ENCODE measurements around the gene ARL9.

Gene ARL9

GRCh38 chr4:56463711-56464110, 41.9 kb upstream of the ARL9 start:
- TF ChIP-seq ZC3H10 (CRISPR knock-in tag; IDR thresholded peaks at IDR 0.05) (no peak), ZNF8 (CRISPR knock-in tag; IDR thresholded peaks at IDR 0.05) (no peak), ESRRG (CRISPR knock-in tag; IDR thresholded peaks at IDR 0.05) (no peak)
- no peak for ATAC-seq

- peak; percentile 72 for TF ChIP-seq ZNF70 (CRISPR knock-in tag; IDR thresholded peaks at IDR 0.05)
- no peak for TF ChIP-seq SNAI2 (CRISPR knock-in tag; IDR thresholded peaks at IDR 0.05)
- ATAC-seq, result no peak
These were observed 41.0 kb upstream of the ARL9 start for GRCh38 chr4:56464581-56464980.

- ATAC-seq, result peak; percentile 21
- TF ChIP-seq CREB5 (CRISPR knock-in tag; IDR thresholded peaks at IDR 0.05; ENCODE audit: low read depth) (no peak), ZFP3 (CRISPR knock-in tag; IDR thresholded peaks at IDR 0.05) (no peak), CSDC2 (CRISPR knock-in tag; IDR thresholded peaks at IDR 0.05) (no peak), TCF4 (CRISPR knock-in tag; IDR thresholded peaks at IDR 0.05; ENCODE audit: borderline replicate concordance) (no peak), CSRNP3 (CRISPR knock-in tag; IDR thresholded peaks at IDR 0.05) (no peak), ZC3H10 (CRISPR knock-in tag; IDR thresholded peaks at IDR 0.05) (no peak), ZNF8 (CRISPR knock-in tag; IDR thresholded peaks at IDR 0.05) (no peak), ZNF70 (CRISPR knock-in tag; IDR thresholded peaks at IDR 0.05) (no peak), ZNF565 (CRISPR knock-in tag; conservative IDR thresholded peaks at IDR 0.05; ENCODE audit: low read depth) (no peak), ISL1 (CRISPR knock-in tag; IDR thresholded peaks at IDR 0.05) (no peak), TOX (CRISPR knock-in tag; IDR thresholded peaks at IDR 0.05; ENCODE audit: borderline replicate concordance) (no peak), POU6F1 (CRISPR knock-in tag; IDR thresholded peaks at IDR 0.05; ENCODE audit: borderline replicate concordance, low read depth) (no peak), ESRRG (CRISPR knock-in tag; IDR thresholded peaks at IDR 0.05) (no peak), PATZ1 (CRISPR knock-in tag; IDR thresholded peaks at IDR 0.05; ENCODE audit: borderline replicate concordance) (no peak), ZFP30 (CRISPR knock-in tag; IDR thresholded peaks at IDR 0.05) (no peak), PPARA (CRISPR knock-in tag; IDR thresholded peaks at IDR 0.05; ENCODE audit: borderline replicate concordance) (no peak)
These were observed 39.8 kb upstream of the ARL9 start for GRCh38 chr4:56465599-56466295.

- peak; percentile 71 for ATAC-seq
These were observed 39.3 kb upstream of the ARL9 start for GRCh38 chr4:56466296-56466761.

- TF ChIP-seq ISL1 (CRISPR knock-in tag; IDR thresholded peaks at IDR 0.05), result no peak
- no peak for TF ChIP-seq ZFP3 (CRISPR knock-in tag; IDR thresholded peaks at IDR 0.05)
- TF ChIP-seq ZFP30 (CRISPR knock-in tag; IDR thresholded peaks at IDR 0.05), result no peak
- 0 out of 3 replicates have a peak, but pooled peaks have one; percentile 2 for ATAC-seq
These were observed 38.7 kb upstream of the ARL9 start for GRCh38 chr4:56466910-56467283.

All from SK-N-SH treated with all-trans-retinoic acid at 6 μM for 48 hours (cell line).